HL-60 (cell line): ENCODE results near the gene TIMM17B.

Source experiments
- DNase-seq, 2 experiments: peaks; one replicate each; pipeline ENCODE4 v3.0.0-alpha.2; 2010 to 2020; ENCODE audit warnings: low read depth in 1 of 2, low spot score in 1 of 2
- H3K27ac ChIP-seq: fragments of 250-450 bp; sonication (Bioruptor Pico); replicated peaks from 2 replicates; pipeline ENCODE4 v1.5.1; 2020; ENCODE audit warnings: mild to moderate bottlenecking, moderate library complexity
- H3K27me3 ChIP-seq: fragments of 250-450 bp; sonication (Bioruptor Pico); 2 replicates; pipeline ENCODE4 v1.5.1; 2021; ENCODE audit warnings: mild to moderate bottlenecking, moderate library complexity; ENCODE audit not compliant: insufficient read depth, poor library complexity, severe bottlenecking
- H3K4me3 ChIP-seq: replicated peaks from 2 replicates; pipeline ENCODE4 v1.5.1; 2011; ENCODE audit warnings: mild to moderate bottlenecking, control low read depth, low read length; ENCODE audit not compliant: insufficient read depth
- GABPA ChIP-seq: IDR thresholded peaks from 2 replicates; pipeline ENCODE4 v1.6.1; 2012; ENCODE audit warnings: low read depth
- POLR2AphosphoS5 ChIP-seq: IDR thresholded peaks from 2 replicates; pipeline ENCODE4 v1.6.1; 2012; ENCODE audit warnings: low read depth
- REST ChIP-seq: IDR thresholded peaks from 2 replicates; pipeline ENCODE4 v1.6.1; 2012; ENCODE audit warnings: low read depth; ENCODE audit not compliant: insufficient replicate concordance
- SPI1 ChIP-seq: IDR thresholded peaks from 2 replicates; pipeline ENCODE4 v1.6.1; 2012; ENCODE audit warnings: low read depth, mild to moderate bottlenecking, borderline replicate concordance
- TF ChIP-seq, protein P1 (sequence below): IDR thresholded peaks from one replicate; pipeline ENCODE4 v1.5.1; 2011; ENCODE audit warnings: low read length, control low read depth, inconsistent platforms; ENCODE audit not compliant: insufficient read depth

The TIMM17B gene

GRCh38 chrX:48919360-48919841 is 21.8 kb upstream of the TIMM17B start:
- Histone ChIP-seq H3K27ac (peak overlapping the region; percentile 86), H3K4me3 (peak overlapping the region; percentile 71), H3K27me3 (no peaks in the 10 kb centered on the region)
- no peak for DNase-seq
- TF ChIP-seq, protein P1, sequence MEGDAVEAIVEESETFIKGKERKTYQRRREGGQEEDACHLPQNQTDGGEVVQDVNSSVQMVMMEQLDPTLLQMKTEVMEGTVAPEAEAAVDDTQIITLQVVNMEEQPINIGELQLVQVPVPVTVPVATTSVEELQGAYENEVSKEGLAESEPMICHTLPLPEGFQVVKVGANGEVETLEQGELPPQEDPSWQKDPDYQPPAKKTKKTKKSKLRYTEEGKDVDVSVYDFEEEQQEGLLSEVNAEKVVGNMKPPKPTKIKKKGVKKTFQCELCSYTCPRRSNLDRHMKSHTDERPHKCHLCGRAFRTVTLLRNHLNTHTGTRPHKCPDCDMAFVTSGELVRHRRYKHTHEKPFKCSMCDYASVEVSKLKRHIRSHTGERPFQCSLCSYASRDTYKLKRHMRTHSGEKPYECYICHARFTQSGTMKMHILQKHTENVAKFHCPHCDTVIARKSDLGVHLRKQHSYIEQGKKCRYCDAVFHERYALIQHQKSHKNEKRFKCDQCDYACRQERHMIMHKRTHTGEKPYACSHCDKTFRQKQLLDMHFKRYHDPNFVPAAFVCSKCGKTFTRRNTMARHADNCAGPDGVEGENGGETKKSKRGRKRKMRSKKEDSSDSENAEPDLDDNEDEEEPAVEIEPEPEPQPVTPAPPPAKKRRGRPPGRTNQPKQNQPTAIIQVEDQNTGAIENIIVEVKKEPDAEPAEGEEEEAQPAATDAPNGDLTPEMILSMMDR: no peak
- TF ChIP-seq GABPA: no peak
- no peak for TF ChIP-seq REST
- no peak for TF ChIP-seq POLR2AphosphoS5
- TF ChIP-seq SPI1: no peak

DNA sequence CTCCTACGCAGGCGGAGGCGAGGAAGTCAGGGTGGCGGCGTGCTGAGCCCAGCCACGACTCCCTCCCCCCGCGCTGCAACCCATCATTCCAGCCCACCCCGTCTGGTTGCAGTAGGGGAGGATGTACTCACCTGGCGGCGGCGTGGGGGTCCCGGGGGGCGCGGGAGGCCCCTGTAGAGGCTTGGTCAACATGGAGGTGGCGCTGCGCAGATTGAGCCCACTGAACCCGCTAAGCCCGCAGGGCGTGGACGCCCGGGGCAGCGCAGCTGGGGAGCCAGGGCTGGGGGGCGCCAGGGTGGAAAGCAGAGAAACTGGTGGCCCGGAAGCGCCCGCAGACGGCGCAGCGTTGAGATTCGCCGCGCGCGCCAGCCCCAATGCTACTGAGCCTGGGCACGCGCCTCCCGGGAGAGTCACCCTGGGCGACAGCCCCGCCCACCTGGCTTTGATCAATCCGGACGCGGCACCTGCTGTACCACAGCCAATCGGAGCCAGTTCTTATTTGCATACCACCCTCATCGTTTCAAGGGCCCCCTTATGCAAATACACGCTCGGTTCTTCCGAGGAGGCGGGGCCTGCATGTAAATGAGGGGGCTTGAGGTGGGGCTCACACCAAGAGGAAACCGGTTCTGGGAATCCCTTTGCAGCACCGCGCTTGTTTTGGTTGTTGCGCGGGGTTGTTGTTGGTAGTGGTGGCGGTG is 21.2 kb upstream of the TIMM17B start, which contains the start of gene PIM2:
PIM2 (minus strand) TSS at position 382 of the 698 bp plus-strand sequence; CDS start at position 192, 190 bp downstream.
- Histone ChIP-seq H3K27ac (peak within 1 kb of the TSS; percentile 86), H3K4me3 (peak within 1 kb of the TSS; percentile 71), H3K27me3 (no peaks in the 10 kb centered on the region)
- peak; percentile 80; the same call in 1 of the 2 replicates for TF ChIP-seq POLR2AphosphoS5
- TF ChIP-seq REST: peak; percentile 38
- no peak for TF ChIP-seq SPI1
- peak; percentile 78 to 93 for DNase-seq

DNA sequence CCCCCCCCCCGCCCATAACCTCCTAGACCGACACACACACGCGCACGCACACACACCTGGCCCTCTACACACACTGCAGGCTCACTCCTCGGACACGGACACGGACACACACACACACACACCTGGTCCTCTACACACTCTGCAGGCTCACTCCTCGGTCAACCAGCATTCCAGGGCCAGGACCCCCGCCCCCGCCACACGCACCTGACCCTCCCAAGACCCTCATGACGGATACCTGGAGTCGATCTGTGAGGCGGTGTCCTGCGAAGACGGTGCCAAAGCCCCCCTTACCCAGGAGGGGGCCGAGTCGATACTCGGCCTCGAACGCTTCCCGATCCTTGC is 20.7 kb upstream of the TIMM17B start:
- peak overlapping the region; percentile 86 for H3K27ac ChIP-seq
- no peak for DNase-seq
- peak overlapping the region; percentile 71 for H3K4me3 ChIP-seq
- TF ChIP-seq, protein P1: no peak
- TF ChIP-seq SPI1: no peak
- TF ChIP-seq POLR2AphosphoS5: no peak
- TF ChIP-seq REST: no peak
- no peak for TF ChIP-seq GABPA
- no peaks in the 10 kb centered on the region for H3K27me3 ChIP-seq
